Muscle of leg (tissue), 11 donors: Measurements from ENCODE around the gene SCN4A. TPM values are rescaled to one million over a fixed set of nuclear protein-coding genes. Genes with fewer than 3 reads are reported as not detected.
A peak's percentile ranks its signal among the peaks of the same experiment; 100 is the strongest.
"Not testable (repeated sequence)": the region's sequence is repeated elsewhere in the genome, so short reads cannot be mapped to it uniquely, and the experiment has no call there.

Experiments used
- DNase-seq: peaks from one replicate; pipeline ENCODE4 v3.0.0; 2013
- H3K27ac ChIP-seq: one replicate; pipeline ENCODE4 v1.5.1; 2013; ENCODE audit warnings: mild to moderate bottlenecking, low read length, control low read depth
- H3K27me3 ChIP-seq: one replicate; pipeline ENCODE4 v1.6.1; 2013; ENCODE audit warnings: low read length; ENCODE audit not compliant: control insufficient read depth, insufficient read depth
- H3K36me3 ChIP-seq: one replicate; pipeline ENCODE4 v1.6.1; 2013; ENCODE audit warnings: low read length; ENCODE audit not compliant: control insufficient read depth, insufficient read depth
- H3K4me1 ChIP-seq: one replicate; pipeline ENCODE4 v1.6.1; 2013; ENCODE audit warnings: low read length; ENCODE audit not compliant: control insufficient read depth, insufficient read depth
- H3K4me3 ChIP-seq: one replicate; pipeline ENCODE4 v1.5.1; 2013; ENCODE audit warnings: low read length, control low read depth
- H3K9me3 ChIP-seq: replicated peaks from 2 replicates; pipeline ENCODE4 v1.6.1; 2013; ENCODE audit warnings: low read depth, low read length; ENCODE audit not compliant: control insufficient read depth
- WGBS: methylation state at CpG from one replicate; pipeline ENCODE4 v1.1.5; 2013; ENCODE audit warnings: missing lambda C conversion rate; ENCODE audit not compliant: insufficient coverage; 5-methylcytosine and 5-hydroxymethylcytosine counted together
- polyA plus RNA-seq, 8 donors: library from polyadenylated mRNA; unstranded; fragments of 120-200 nt; gene quantifications; one replicate each; pipeline versions ENCODE4 v1.2.1 to v1.2.3, GENCODE V29; 2013; ENCODE audit warnings: inconsistent platforms in 1 of 8, low replicate concordance in 1 of 8; ENCODE audit not compliant: insufficient read length in 8 of 8, insufficient read depth in 1 of 8
- total RNA-seq: library from RNA; stranded (reverse); fragments of 120-200 nt; gene quantifications from one replicate; pipeline ENCODE4 v1.2.4, GENCODE V29; 2013

Gene SCN4A
- total and polyA plus RNA-seq, 9 donors, result 16.3 to 46.8 (median 36.7) TPM

- not testable (repeated sequence) for DNase-seq, H3K4me1 ChIP-seq, H3K27ac ChIP-seq, H3K9me3 ChIP-seq, H3K4me3 ChIP-seq, H3K27me3 ChIP-seq, H3K36me3 ChIP-seq
- WGBS, result no CpG with 5 or more reads among the region's 11 CpGs
These were observed 55.5 kb downstream of the SCN4A start for GRCh38 chr17:63917206-63917605.

- 71% methylated on average over 10 of the region's 12 CpGs for WGBS
- DNase-seq, result no peak
- peaks cover 4% of the 10 kb centered on the region for H3K27me3 ChIP-seq
- no peaks in the 10 kb centered on the region for H3K36me3 ChIP-seq
- H3K4me3 ChIP-seq, result no peak overlapping the region
- no peaks in the 10 kb centered on the region for H3K9me3 ChIP-seq
- no peaks in the 10 kb centered on the region for H3K4me1 ChIP-seq
- no peak overlapping the region for H3K27ac ChIP-seq
These were observed 56.0 kb downstream of the SCN4A start for GRCh38 chr17:63916566-63917185.

GRCh38 chr17:63915753-63916152, 57.0 kb downstream of the SCN4A start:
- not testable (repeated sequence) for H3K27ac ChIP-seq, H3K9me3 ChIP-seq, DNase-seq, H3K36me3 ChIP-seq, H3K4me1 ChIP-seq, H3K4me3 ChIP-seq, H3K27me3 ChIP-seq
- WGBS, result 77% methylated on average over 2 of the region's 10 CpGs

GRCh38 chr17:63914471-63914870, 58.2 kb downstream of the SCN4A start:
- 90% methylated on average over 7 of the region's 7 CpGs for WGBS
- peaks cover 4% of the 10 kb centered on the region for H3K27me3 ChIP-seq
- no peak for DNase-seq
- H3K4me3 ChIP-seq, result no peak overlapping the region
- H3K9me3 ChIP-seq, result no peaks in the 10 kb centered on the region
- H3K27ac ChIP-seq, result no peak overlapping the region
- H3K36me3 ChIP-seq, result no peaks in the 10 kb centered on the region
- H3K4me1 ChIP-seq, result no peaks in the 10 kb centered on the region

- H3K9me3 ChIP-seq, result no peaks in the 10 kb centered on the region
- H3K27ac ChIP-seq, result no peak overlapping the region
- H3K4me1 ChIP-seq, result no peaks in the 10 kb centered on the region
- no peak overlapping the region for H3K4me3 ChIP-seq
- WGBS, result 46% methylated on average over 5 of the region's 8 CpGs
- DNase-seq, result peak; percentile 28
- no peaks in the 10 kb centered on the region for H3K36me3 ChIP-seq
- no peaks in the 10 kb centered on the region for H3K27me3 ChIP-seq
These were observed 61.0 kb downstream of the SCN4A start for GRCh38 chr17:63911657-63912100.

- no peaks in the 10 kb centered on the region for H3K36me3 ChIP-seq
- no peaks in the 10 kb centered on the region for H3K4me1 ChIP-seq
- H3K9me3 ChIP-seq, result no peaks in the 10 kb centered on the region
- 56% methylated on average over 13 of the region's 15 CpGs for WGBS
- H3K4me3 ChIP-seq, result no peak within 1 kb of the TSS
- no peak within 1 kb of the TSS for H3K27ac ChIP-seq
- DNase-seq, result no peak
- H3K27me3 ChIP-seq, result no peaks in the 10 kb centered on the region
These were observed 61.6 kb downstream of the SCN4A start, which contains the start of gene CSHL1 for GRCh38 chr17:63911041-63911635. CSHL1 (minus strand) TSS chr17:63911258; CDS start chr17:63911196, 62 bp downstream.

GRCh38 chr17:63910096-63910495, 62.6 kb downstream of the SCN4A start:
- Histone ChIP-seq H3K36me3 (no peaks in the 10 kb centered on the region), H3K27ac (no peak overlapping the region), H3K9me3 (no peaks in the 10 kb centered on the region), H3K27me3 (no peaks in the 10 kb centered on the region), H3K4me1 (no peaks in the 10 kb centered on the region), H3K4me3 (no peak overlapping the region)
- DNase-seq, result no peak
- WGBS, result 75% methylated on average over 10 of the region's 14 CpGs

GRCh38 chr17:63909586-63909985, 63.1 kb downstream of the SCN4A start:
- not testable (repeated sequence) for H3K27ac ChIP-seq, DNase-seq, H3K4me3 ChIP-seq, H3K9me3 ChIP-seq, H3K36me3 ChIP-seq, H3K27me3 ChIP-seq, H3K4me1 ChIP-seq
- 94% methylated on average over 5 of the region's 10 CpGs for WGBS

- not testable (repeated sequence) for H3K4me1 ChIP-seq, DNase-seq, H3K36me3 ChIP-seq, H3K27ac ChIP-seq, H3K4me3 ChIP-seq, H3K27me3 ChIP-seq, H3K9me3 ChIP-seq
- WGBS, result 90% methylated on average over 2 of the region's 12 CpGs
These were observed 65.4 kb downstream of the SCN4A start for GRCh38 chr17:63907161-63907778.

- not testable (repeated sequence) for H3K9me3 ChIP-seq, H3K4me3 ChIP-seq, H3K27me3 ChIP-seq, DNase-seq, H3K27ac ChIP-seq, H3K36me3 ChIP-seq, H3K4me1 ChIP-seq
- 90% methylated on average over 2 of the region's 8 CpGs for WGBS
These were observed 67.9 kb downstream of the SCN4A start for GRCh38 chr17:63904796-63905195.
